ENCODE measurements around the gene CLSTN1.
"Not testable (repeated sequence)": the region's sequence is repeated elsewhere in the genome, so short reads cannot be mapped to it uniquely, and the experiment has no call there.

CLSTN1 gene

GRCh38 chr1:9760824-9761223, 62.9 kb downstream of the CLSTN1 start:
- no peak for DNase-seq

- DNase-seq: no peak
Observed at GRCh38 chr1:9759939-9760338, 63.8 kb downstream of the CLSTN1 start.

- DNase-seq: no peak
Observed at GRCh38 chr1:9758559-9759121, 65.1 kb downstream of the CLSTN1 start.

DNA sequence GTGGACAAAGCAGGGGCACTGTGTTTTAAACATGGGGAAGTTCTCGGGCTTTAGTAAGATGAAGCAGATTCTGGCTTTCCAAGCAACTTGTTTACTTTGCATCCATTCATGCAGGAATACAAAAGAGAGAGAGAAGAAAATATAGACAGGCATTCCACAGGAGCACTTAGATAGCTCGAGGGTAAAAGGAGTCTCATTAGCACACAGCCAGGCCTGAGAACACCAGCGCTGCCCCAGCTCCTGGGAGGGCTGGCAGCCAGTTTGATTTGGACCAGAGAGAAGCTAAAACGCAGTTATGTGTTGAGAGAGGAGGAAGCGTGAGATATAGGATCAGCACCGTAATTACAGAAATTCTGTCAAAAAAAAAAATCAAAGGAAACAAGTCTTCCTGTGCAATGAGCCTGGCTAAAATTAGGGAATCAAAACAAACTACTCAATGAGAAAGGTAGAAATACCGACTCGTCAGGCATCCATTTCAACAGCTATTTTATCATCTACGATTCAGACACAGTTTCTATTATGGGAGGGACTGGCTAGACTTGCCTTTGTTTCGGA, 68.2 kb downstream of the CLSTN1 start:
- no peak for DNase-seq

GRCh38 chr1:9753121-9753531, 70.6 kb downstream of the CLSTN1 start:
- DNase-seq: no peak

DNA sequence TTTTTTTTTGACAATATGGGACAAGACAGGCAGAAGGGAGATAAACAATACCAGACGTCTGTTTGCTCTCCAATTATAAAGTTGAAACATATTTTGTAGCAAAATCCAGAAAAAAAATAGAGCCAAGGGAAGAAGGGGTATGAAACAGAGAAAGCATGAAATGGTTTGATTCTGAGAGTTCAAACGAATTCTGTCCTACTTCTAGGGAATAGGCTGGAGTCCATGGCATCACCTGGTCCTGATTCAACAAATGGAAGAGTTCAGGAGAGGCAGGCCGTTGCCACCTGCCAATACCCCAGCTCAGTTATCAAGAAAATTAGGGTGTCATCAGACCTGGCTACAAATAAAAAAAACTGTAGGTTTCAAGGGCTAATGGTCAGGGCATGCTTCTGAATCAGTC, 71.8 kb downstream of the CLSTN1 start:
- no peak for DNase-seq

DNA sequence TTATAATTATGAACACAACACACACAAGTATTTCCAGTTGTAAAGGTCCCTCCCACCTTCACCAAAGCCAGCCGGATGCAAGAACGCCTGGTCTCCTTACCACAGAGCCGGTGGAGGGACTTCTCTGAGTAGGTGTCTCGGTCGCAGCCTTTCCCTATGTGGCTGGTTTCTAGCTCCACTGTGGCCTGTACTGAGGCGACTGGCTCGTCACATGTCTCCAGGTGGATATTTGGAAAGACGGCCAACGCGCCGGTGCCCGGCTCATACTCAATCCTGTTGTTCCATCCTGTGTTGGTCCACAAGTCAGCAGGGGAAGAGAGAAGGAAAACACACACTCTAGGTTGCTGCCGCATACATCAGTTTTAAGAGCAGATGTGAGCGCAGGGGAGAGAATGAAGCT, 74.4 kb downstream of the CLSTN1 start:
- no peak for DNase-seq

GRCh38 chr1:9748391-9748790, 75.4 kb downstream of the CLSTN1 start:
- DNase-seq: not testable (repeated sequence)

GRCh38 chr1:9746651-9747050, 77.1 kb downstream of the CLSTN1 start:
- no peak for DNase-seq

- DNase-seq: no peak
Observed at GRCh38 chr1:9746211-9746610, 77.6 kb downstream of the CLSTN1 start.

- DNase-seq: no peak
Observed at GRCh38 chr1:9744106-9744799, 79.5 kb downstream of the CLSTN1 start.

- no peak for DNase-seq
Observed at GRCh38 chr1:9737671-9738070, 86.1 kb downstream of the CLSTN1 start.

DNA sequence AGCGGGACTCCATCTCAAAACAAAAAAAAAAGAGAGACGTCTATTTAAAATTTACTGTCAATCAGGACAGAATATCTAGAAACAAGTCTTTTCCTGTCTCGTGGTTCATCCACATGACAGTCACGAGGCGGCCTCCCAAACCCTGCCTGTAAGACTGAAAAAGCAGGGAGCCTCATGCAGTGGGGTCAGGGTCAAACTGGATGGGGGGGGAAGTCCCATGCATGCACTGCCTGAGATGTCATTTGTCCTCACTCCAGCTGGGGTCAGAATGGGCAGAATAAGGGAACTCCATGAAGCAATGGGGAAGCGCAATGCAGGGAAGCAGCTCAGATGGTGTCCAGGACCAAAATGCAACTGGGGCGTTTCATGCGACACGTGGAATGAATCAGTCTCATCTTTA, 86.7 kb downstream of the CLSTN1 start:
- no peak for DNase-seq

DNA sequence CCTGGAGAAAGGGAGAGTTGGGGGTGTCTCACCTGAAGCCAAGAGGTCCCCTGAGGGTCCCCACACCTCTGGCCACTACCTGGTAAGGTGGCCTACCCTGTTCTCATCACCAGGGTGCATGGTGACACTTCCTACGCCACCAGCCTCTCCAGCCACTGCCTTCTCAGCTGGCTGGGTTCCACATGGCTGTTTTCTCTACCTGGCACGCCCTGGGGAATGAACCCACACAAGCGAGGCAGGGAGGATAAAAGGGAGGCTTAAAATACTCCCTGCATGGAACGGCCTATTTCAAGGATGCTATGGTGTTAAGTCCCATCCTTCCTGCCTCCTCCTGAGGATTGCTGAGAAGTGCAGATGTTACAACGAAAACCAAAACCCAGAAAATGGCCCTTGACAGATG, 87.5 kb downstream of the CLSTN1 start:
- no peak for DNase-seq

- no peak for DNase-seq
Observed at GRCh38 chr1:9735800-9736199, 88.0 kb downstream of the CLSTN1 start.

- no peak for DNase-seq
Observed at GRCh38 chr1:9733160-9733789, 90.5 kb downstream of the CLSTN1 start.

- no peak for DNase-seq
Observed at GRCh38 chr1:9732123-9732971, 91.4 kb downstream of the CLSTN1 start.

DNA sequence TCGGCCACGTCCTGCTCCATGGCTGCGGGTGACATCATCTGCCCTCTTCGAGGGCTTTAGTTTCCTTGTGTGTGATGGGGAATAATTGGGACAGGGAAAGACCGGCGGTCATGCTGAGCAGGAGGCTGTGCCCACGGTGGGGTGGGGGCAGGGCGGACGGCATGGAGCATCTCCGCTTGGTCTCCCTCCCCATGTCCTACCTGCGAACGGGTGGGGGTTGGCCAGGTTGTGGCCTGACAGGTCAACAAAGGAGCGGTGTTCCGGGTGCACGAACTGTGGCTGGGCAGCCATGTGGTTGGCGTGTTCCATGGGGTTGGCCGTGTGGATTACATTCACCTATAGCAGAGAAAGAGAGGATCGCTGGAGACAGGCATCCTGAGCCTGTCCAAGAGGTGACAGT, 92.2 kb downstream of the CLSTN1 start:
- no peak for DNase-seq

GRCh38 chr1:9731051-9731537, 92.7 kb downstream of the CLSTN1 start:
- DNase-seq: no peak

- DNase-seq: no peak
Observed at GRCh38 chr1:9730096-9730901, 93.5 kb downstream of the CLSTN1 start.

DNA sequence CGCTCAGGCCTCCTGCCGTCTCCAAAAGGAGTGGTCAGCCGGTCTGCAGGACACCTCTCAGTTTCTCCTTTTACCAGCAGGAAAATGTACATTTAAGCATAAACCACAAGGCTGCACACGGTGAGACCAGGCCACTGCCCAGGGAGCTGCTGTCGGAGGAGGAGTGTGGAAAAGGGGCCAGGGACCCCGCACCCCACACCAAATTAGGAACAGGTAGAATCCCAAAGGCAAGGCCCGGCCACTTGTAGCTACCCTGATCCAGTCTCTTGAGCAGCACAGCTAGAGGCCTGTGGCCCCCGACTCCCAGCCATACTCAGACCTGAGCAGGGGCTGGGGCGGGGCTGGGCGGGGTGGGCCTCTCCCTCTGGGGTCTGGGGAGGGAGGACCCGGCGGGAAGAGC, 94.2 kb downstream of the CLSTN1 start:
- DNase-seq: no peak
